Measurements from ENCODE around the gene FAM3D.
"Not testable (repeated sequence)": the region's sequence is repeated elsewhere in the genome, so short reads cannot be mapped to it uniquely, and the experiment has no call there.

The FAM3D gene

GRCh38 chr3:58704745-58705144, 38.2 kb upstream of the FAM3D start:
- Histone ChIP-seq H3K4me2 (ENCODE audit: low read depth, low read length, poor library complexity, severe bottlenecking) (peak overlapping the region; percentile 25), H3K27me3 (ENCODE audit: insufficient read depth, low read length, poor library complexity, severe bottlenecking) (no peaks in the 10 kb centered on the region), H3K4me3 (ENCODE audit: low read length, poor library complexity, severe bottlenecking) (no peak overlapping the region), H3K9me3 (ENCODE audit: insufficient read depth, low read depth, low read length) (no peaks in the 10 kb centered on the region), H3K4me1 (ENCODE audit: insufficient read depth, low read length, poor library complexity, severe bottlenecking) (peaks cover 43% of the 10 kb centered on the region), H2AFZ (ENCODE audit: low read length) (no peak overlapping the region), H3K9me2 (replicated peaks; ENCODE audit: low read depth, low read length) (no peaks in the 10 kb centered on the region), H3K36me3 (ENCODE audit: insufficient read depth, low read length) (no peaks in the 10 kb centered on the region), H4K20me1 (ENCODE audit: insufficient read depth, low read length, poor library complexity, severe bottlenecking) (no peaks in the 10 kb centered on the region), H3K79me2 (ENCODE audit: insufficient read depth, low read length) (no peaks in the 10 kb centered on the region), H3F3A (ENCODE audit: low read depth) (no peaks in the 10 kb centered on the region), H3K9ac (ENCODE audit: low read depth, low read length, poor library complexity, severe bottlenecking) (no peak overlapping the region)
- TF ChIP-seq EZH2phosphoT487 (IDR thresholded peaks at IDR 0.05; ENCODE audit: borderline replicate concordance) = no peak

DNA sequence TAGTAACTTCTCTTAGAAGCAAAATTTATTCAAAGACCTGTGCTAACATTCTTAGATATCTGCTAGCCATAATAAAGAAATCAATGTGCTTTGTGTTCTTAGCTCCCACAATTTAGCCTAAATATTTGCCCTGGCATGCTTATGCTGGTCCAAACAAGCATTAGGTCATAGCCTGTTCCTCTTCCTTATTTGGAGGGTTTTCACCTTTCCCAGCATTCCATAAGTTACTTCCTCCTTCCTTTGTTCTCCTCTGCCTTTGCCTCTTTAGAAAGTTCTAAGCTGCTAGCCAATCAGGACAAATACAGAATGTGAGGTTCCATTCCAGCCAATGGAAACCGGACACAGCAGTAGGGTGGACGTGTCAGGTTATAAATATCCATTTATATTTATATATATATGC, 37.7 kb upstream of the FAM3D start:
- not testable (repeated sequence) for H3K4me3 ChIP-seq (ENCODE audit: low read length, poor library complexity, severe bottlenecking); H4K20me1 ChIP-seq (ENCODE audit: insufficient read depth, low read length, poor library complexity, severe bottlenecking); H3F3A ChIP-seq (ENCODE audit: low read depth); H3K9me3 ChIP-seq (ENCODE audit: insufficient read depth, low read depth, low read length); H3K4me2 ChIP-seq (ENCODE audit: low read depth, low read length, poor library complexity, severe bottlenecking); H3K9me2 ChIP-seq (replicated peaks; ENCODE audit: low read depth, low read length); H3K79me2 ChIP-seq (ENCODE audit: insufficient read depth, low read length); H3K9ac ChIP-seq (ENCODE audit: low read depth, low read length, poor library complexity, severe bottlenecking); H2AFZ ChIP-seq (ENCODE audit: low read length); H3K36me3 ChIP-seq (ENCODE audit: insufficient read depth, low read length); H3K27me3 ChIP-seq (ENCODE audit: insufficient read depth, low read length, poor library complexity, severe bottlenecking)
- peaks cover 43% of the 10 kb centered on the region for H3K4me1 ChIP-seq (ENCODE audit: insufficient read depth, low read length, poor library complexity, severe bottlenecking)

- Histone ChIP-seq H3K9me2 (replicated peaks; ENCODE audit: low read depth, low read length) (no peaks in the 10 kb centered on the region), H3K27me3 (ENCODE audit: insufficient read depth, low read length, poor library complexity, severe bottlenecking) (no peaks in the 10 kb centered on the region), H3K9me3 (ENCODE audit: insufficient read depth, low read depth, low read length) (no peaks in the 10 kb centered on the region), H3F3A (ENCODE audit: low read depth) (no peaks in the 10 kb centered on the region), H3K79me2 (ENCODE audit: insufficient read depth, low read length) (no peaks in the 10 kb centered on the region), H4K20me1 (ENCODE audit: insufficient read depth, low read length, poor library complexity, severe bottlenecking) (no peaks in the 10 kb centered on the region), H3K4me3 (ENCODE audit: low read length, poor library complexity, severe bottlenecking) (no peak overlapping the region), H2AFZ (ENCODE audit: low read length) (no peak overlapping the region), H3K4me1 (ENCODE audit: insufficient read depth, low read length, poor library complexity, severe bottlenecking) (peaks cover 30% of the 10 kb centered on the region), H3K9ac (ENCODE audit: low read depth, low read length, poor library complexity, severe bottlenecking) (no peak overlapping the region), H3K4me2 (ENCODE audit: low read depth, low read length, poor library complexity, severe bottlenecking) (no peak overlapping the region), H3K36me3 (ENCODE audit: insufficient read depth, low read length) (no peaks in the 10 kb centered on the region)
- TF ChIP-seq EZH2phosphoT487 (IDR thresholded peaks at IDR 0.05; ENCODE audit: borderline replicate concordance) = no peak
- TF ChIP-seq, protein P1, sequence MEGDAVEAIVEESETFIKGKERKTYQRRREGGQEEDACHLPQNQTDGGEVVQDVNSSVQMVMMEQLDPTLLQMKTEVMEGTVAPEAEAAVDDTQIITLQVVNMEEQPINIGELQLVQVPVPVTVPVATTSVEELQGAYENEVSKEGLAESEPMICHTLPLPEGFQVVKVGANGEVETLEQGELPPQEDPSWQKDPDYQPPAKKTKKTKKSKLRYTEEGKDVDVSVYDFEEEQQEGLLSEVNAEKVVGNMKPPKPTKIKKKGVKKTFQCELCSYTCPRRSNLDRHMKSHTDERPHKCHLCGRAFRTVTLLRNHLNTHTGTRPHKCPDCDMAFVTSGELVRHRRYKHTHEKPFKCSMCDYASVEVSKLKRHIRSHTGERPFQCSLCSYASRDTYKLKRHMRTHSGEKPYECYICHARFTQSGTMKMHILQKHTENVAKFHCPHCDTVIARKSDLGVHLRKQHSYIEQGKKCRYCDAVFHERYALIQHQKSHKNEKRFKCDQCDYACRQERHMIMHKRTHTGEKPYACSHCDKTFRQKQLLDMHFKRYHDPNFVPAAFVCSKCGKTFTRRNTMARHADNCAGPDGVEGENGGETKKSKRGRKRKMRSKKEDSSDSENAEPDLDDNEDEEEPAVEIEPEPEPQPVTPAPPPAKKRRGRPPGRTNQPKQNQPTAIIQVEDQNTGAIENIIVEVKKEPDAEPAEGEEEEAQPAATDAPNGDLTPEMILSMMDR (conservative IDR thresholded peaks at IDR 0.05; ENCODE audit: low read length) = no peak
Observed at GRCh38 chr3:58698246-58698645, 31.7 kb upstream of the FAM3D start.

- TF ChIP-seq, protein P1 (conservative IDR thresholded peaks at IDR 0.05; ENCODE audit: low read length) = no peak
- TF ChIP-seq EZH2phosphoT487 (IDR thresholded peaks at IDR 0.05; ENCODE audit: borderline replicate concordance) = no peak
- Histone ChIP-seq H3F3A (ENCODE audit: low read depth) (no peaks in the 10 kb centered on the region), H3K4me2 (ENCODE audit: low read depth, low read length, poor library complexity, severe bottlenecking) (no peak overlapping the region)
Observed at GRCh38 chr3:58697561-58697960, 31.0 kb upstream of the FAM3D start.

GRCh38 chr3:58696813-58697212, 30.2 kb upstream of the FAM3D start:
- H3K27me3 ChIP-seq (ENCODE audit: insufficient read depth, low read length, poor library complexity, severe bottlenecking); H2AFZ ChIP-seq (ENCODE audit: low read length); H3K4me3 ChIP-seq (ENCODE audit: low read length, poor library complexity, severe bottlenecking); H3F3A ChIP-seq (ENCODE audit: low read depth); H4K20me1 ChIP-seq (ENCODE audit: insufficient read depth, low read length, poor library complexity, severe bottlenecking); H3K36me3 ChIP-seq (ENCODE audit: insufficient read depth, low read length); H3K4me2 ChIP-seq (ENCODE audit: low read depth, low read length, poor library complexity, severe bottlenecking); H3K9me3 ChIP-seq (ENCODE audit: insufficient read depth, low read depth, low read length); H3K9ac ChIP-seq (ENCODE audit: low read depth, low read length, poor library complexity, severe bottlenecking); H3K79me2 ChIP-seq (ENCODE audit: insufficient read depth, low read length); H3K9me2 ChIP-seq (replicated peaks; ENCODE audit: low read depth, low read length): not testable (repeated sequence)
- H3K4me1 ChIP-seq (ENCODE audit: insufficient read depth, low read length, poor library complexity, severe bottlenecking) = peaks cover 25% of the 10 kb centered on the region

More at GRCh38 chr3:58697561-58697960, 31.0 kb upstream of the FAM3D start:
- Histone ChIP-seq H3K27me3 (ENCODE audit: insufficient read depth, low read length, poor library complexity, severe bottlenecking) (no peaks in the 10 kb centered on the region), H3K9ac (ENCODE audit: low read depth, low read length, poor library complexity, severe bottlenecking) (no peak overlapping the region), H3K9me2 (replicated peaks; ENCODE audit: low read depth, low read length) (no peaks in the 10 kb centered on the region), H3K4me3 (ENCODE audit: low read length, poor library complexity, severe bottlenecking) (no peak overlapping the region), H3K79me2 (ENCODE audit: insufficient read depth, low read length) (no peaks in the 10 kb centered on the region), H4K20me1 (ENCODE audit: insufficient read depth, low read length, poor library complexity, severe bottlenecking) (no peaks in the 10 kb centered on the region), H2AFZ (ENCODE audit: low read length) (no peak overlapping the region), H3K36me3 (ENCODE audit: insufficient read depth, low read length) (no peaks in the 10 kb centered on the region), H3K4me1 (ENCODE audit: insufficient read depth, low read length, poor library complexity, severe bottlenecking) (peaks cover 30% of the 10 kb centered on the region), H3K9me3 (ENCODE audit: insufficient read depth, low read depth, low read length) (no peaks in the 10 kb centered on the region)

Data from Loucy (cell line).